Lung (tissue), 12 donors: ENCODE data around the gene LEF1. TPM values are rescaled to one million over a fixed set of nuclear protein-coding genes. Genes with fewer than 3 reads are reported as not detected.

Experiments
- ATAC-seq: fragments of 200-7000 bp; cut with Tn5 transposase; one replicate; pipeline ENCODE4 v1.9.1; 2020; ENCODE audit warnings: moderate number of reproducible peaks; ENCODE audit not compliant: insufficient read depth, low FRiP score
- DNase-seq, 3 donors: peaks; one replicate each; pipeline ENCODE4 v3.0.0-alpha.2; 2013 to 2017
- H3K27ac ChIP-seq, 2 donors: one replicate each; pipeline ENCODE4 v1.5.1; 2013; ENCODE audit warnings: mild to moderate bottlenecking in 2 of 2, moderate library complexity in 2 of 2, control low read depth in 1 of 2, inconsistent platforms in 1 of 2, low read depth in 1 of 2, low read length in 1 of 2
- H3K27me3 ChIP-seq, 3 donors: one replicate each; pipeline ENCODE4 v1.5.1; 2013; ENCODE audit warnings: low read length in 2 of 3; ENCODE audit not compliant: control insufficient read depth in 3 of 3, insufficient read depth in 3 of 3
- H3K36me3 ChIP-seq, 4 donors: one replicate each; pipeline ENCODE4 v1.5.1; 2013; ENCODE audit warnings: low read length in 4 of 4, mild to moderate bottlenecking in 1 of 4, moderate library complexity in 1 of 4; ENCODE audit not compliant: control insufficient read depth in 4 of 4, insufficient read depth in 4 of 4
- H3K4me1 ChIP-seq, 5 donors: one replicate each; pipeline ENCODE4 v1.5.1; 2013; ENCODE audit warnings: low read length in 5 of 5, mild to moderate bottlenecking in 2 of 5, moderate library complexity in 1 of 5; ENCODE audit not compliant: control insufficient read depth in 5 of 5, insufficient read depth in 5 of 5
- H3K4me3 ChIP-seq: one replicate; pipeline ENCODE4 v1.5.1; 2013; ENCODE audit warnings: mild to moderate bottlenecking, control low read depth, moderate library complexity
- H3K9ac ChIP-seq, 2 donors: one replicate each; pipeline ENCODE4 v1.5.1; 2013; ENCODE audit warnings: low read length in 2 of 2, control low read depth in 1 of 2; ENCODE audit not compliant: insufficient read depth in 1 of 2
- H3K9me3 ChIP-seq, 4 donors: one replicate each; pipeline ENCODE4 v1.5.1; 2013; ENCODE audit warnings: low read length in 3 of 4, mild to moderate bottlenecking in 1 of 4, moderate library complexity in 1 of 4; ENCODE audit not compliant: control insufficient read depth in 4 of 4, insufficient read depth in 3 of 4
- WGBS, 2 donors: extraction: QIAGEN DNeasy Blood & Tissue Kit; methylation state at CpG; one replicate each; pipeline ENCODE4 v1.1.7; 2013; 5-methylcytosine and 5-hydroxymethylcytosine counted together
- polyA plus RNA-seq, 2 donors: library from polyadenylated mRNA; stranded (reverse); fragments of 200-250 nt; gene quantifications; one replicate each; pipeline ENCODE4 v1.2.1, GENCODE V29; 2013
- total RNA-seq, 2 donors: library from RNA; depleted of rRNA in 1 of 2; stranded (reverse); fragments of >200 nt in 1 of 2; gene quantifications; one replicate each; pipeline ENCODE4 v1.2.1, GENCODE V29; 2014 to 2021
- TF ChIP-seq, protein P1 (sequence below): IDR thresholded peaks from 2 replicates; pipeline ENCODE4 v1.5.1; 2012; ENCODE audit warnings: mild to moderate bottlenecking; ENCODE audit errors: control extremely low read depth, extremely low read depth
- donor health status: control.
- donor health status: control.
- donor health status: Bipolar disorder and iron deficiency.
- donor health status: healthy.
- donor health status: DM: yes; HTN: yes; CAD: no.

Gene LEF1
- total and polyA plus RNA-seq, 4 donors, result 2.7 to 25.4 (median 4.0) TPM

GRCh38 chr4:108001540-108002135, 167.1 kb downstream of the LEF1 start:
- WGBS, 2 donors, result 91 to 97% methylated on average over 3 of the region's 3 CpGs
- TF ChIP-seq, protein P1, sequence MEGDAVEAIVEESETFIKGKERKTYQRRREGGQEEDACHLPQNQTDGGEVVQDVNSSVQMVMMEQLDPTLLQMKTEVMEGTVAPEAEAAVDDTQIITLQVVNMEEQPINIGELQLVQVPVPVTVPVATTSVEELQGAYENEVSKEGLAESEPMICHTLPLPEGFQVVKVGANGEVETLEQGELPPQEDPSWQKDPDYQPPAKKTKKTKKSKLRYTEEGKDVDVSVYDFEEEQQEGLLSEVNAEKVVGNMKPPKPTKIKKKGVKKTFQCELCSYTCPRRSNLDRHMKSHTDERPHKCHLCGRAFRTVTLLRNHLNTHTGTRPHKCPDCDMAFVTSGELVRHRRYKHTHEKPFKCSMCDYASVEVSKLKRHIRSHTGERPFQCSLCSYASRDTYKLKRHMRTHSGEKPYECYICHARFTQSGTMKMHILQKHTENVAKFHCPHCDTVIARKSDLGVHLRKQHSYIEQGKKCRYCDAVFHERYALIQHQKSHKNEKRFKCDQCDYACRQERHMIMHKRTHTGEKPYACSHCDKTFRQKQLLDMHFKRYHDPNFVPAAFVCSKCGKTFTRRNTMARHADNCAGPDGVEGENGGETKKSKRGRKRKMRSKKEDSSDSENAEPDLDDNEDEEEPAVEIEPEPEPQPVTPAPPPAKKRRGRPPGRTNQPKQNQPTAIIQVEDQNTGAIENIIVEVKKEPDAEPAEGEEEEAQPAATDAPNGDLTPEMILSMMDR, result no peak
- Histone ChIP-seq H3K4me1 (peaks cover 0 to 37% (median 0%) of the 10 kb centered on the region in 5 donors), H3K9me3 (no peaks in the 10 kb centered on the region), H3K36me3 (peaks cover 0 to 4% (median 1%) of the 10 kb centered on the region in 4 donors), H3K27ac (peak overlapping the region in 1 of 2 donors; percentile 48), H3K27me3 (no peaks in the 10 kb centered on the region), H3K9ac (no peak overlapping the region), H3K4me3 (no peak overlapping the region)
- ATAC-seq, result no peak
- DNase-seq, result no peak

DNA sequence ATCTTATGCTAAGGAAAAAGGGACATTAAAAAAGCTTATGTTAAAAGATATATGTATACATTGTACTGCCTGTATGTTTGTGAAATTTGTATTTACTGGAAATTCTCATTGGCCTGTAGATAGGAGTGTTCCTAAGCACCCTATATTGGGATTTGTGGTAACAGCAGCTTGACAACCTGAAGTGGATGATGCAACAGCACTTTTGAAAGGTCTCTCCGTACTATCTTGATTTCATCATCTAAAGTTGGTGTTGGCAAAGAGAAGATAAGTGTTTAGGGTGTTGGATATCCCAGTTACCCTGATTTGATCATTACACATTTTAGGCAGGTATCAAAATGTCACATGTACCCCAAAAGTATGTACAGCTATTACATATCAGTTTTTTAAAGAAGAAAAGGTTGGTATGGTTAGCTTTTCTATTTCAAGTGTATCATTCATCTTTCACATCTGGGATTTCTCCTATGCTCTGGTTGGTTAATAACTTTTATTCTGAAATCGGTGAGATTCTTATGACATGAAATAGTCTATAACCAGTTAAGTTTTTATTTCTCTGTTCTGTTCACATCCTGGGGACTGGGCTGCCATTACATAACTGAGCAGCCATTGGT, 168.7 kb downstream of the LEF1 start:
- peaks cover 0 to 30% (median 0%) of the 10 kb centered on the region in 5 donors for H3K4me1 ChIP-seq
- TF ChIP-seq, protein P1, result no peak
- peaks cover 0 to 4% (median 3%) of the 10 kb centered on the region in 4 donors for H3K36me3 ChIP-seq
- no peak overlapping the region for H3K4me3 ChIP-seq
- no peak for ATAC-seq
- peak overlapping the region in 1 of 2 donors; percentile 67 for H3K27ac ChIP-seq
- DNase-seq, result no peak
- H3K27me3 ChIP-seq, result no peaks in the 10 kb centered on the region
- no peak overlapping the region for H3K9ac ChIP-seq
- 63 to 77% methylated on average over 2 of the region's 2 CpGs for WGBS, 2 donors
- H3K9me3 ChIP-seq, result no peaks in the 10 kb centered on the region

DNA sequence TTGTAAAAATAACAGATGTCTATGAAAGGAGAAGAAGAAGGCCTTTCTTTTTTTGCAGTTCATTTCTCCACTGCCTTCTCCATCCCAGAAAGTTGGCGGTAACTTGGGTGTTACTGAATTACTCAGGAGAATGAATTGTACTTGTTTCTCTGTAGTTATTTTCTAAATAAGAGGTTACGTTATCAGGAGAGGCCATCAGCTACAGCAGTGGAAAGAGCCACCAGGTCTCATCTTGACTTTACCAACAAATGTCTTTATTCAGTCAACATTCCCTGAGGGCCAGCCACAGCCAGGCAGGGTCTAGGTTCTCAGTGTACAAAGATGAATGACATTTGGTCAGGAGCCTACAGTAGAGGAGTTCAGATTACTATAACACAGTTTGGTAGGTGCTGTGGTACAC, 170.9 kb downstream of the LEF1 start:
- 92 to 97% methylated on average over 2 of the region's 2 CpGs for WGBS, 2 donors
- Histone ChIP-seq H3K36me3 (peaks cover 0 to 4% (median 3%) of the 10 kb centered on the region in 4 donors), H3K4me3 (no peak overlapping the region), H3K27me3 (no peaks in the 10 kb centered on the region), H3K9me3 (no peaks in the 10 kb centered on the region), H3K9ac (no peak overlapping the region), H3K4me1 (peaks cover 0 to 34% (median 12%) of the 10 kb centered on the region in 5 donors), H3K27ac (peak overlapping the region; percentile 54 to 94)
- ATAC-seq (no peak), DNase-seq (no peak)
- TF ChIP-seq, protein P1, result no peak

Other genes starting within 250 kb of the LEF1 start
- gene CYP2U1, start 237.4 kb downstream of the LEF1 start, total RNA-seq, result 1 to 10 TPM; 5.6 to 7.3 TPM
- 1 to 10 TPM; 1.9 to 2.1 TPM for gene CYP2U1, start 237.4 kb downstream of the LEF1 start, polyA plus RNA-seq
- 10 to 100 TPM; 42.7 to 43.9 TPM for gene HADH, start 179.0 kb downstream of the LEF1 start, total RNA-seq
- gene HADH, start 179.0 kb downstream of the LEF1 start, polyA plus RNA-seq, result 10 to 100 TPM; 37.6 to 38.5 TPM